Spleen (tissue), 7 donors: ENCODE results near the gene MGMT.

Source experiments
- POLR2AphosphoS5 ChIP-seq, 3 donors: sonication (generic); formaldehyde crosslinking; IDR thresholded peaks; one replicate each; pipeline ENCODE4 v1.5.1; 2017; ENCODE audit warnings: antibody characterized with exemption in 3 of 3
- TF ChIP-seq, protein P1 (sequence below), 11 experiments: fragments of 200-600 bp in 7 of 11; fragments of 450-650 bp in 4 of 11; sonication (generic) in 4 of 11; IDR thresholded peaks in 8 of 11; conservative IDR thresholded peaks in 3 of 11; 1 replicate in 7 of 11; 2 replicates in 4 of 11; pipeline versions ENCODE4 v1.4.0 to v1.8.0; 2016 to 2021; ENCODE audit warnings: antibody characterized with exemption in 11 of 11, inconsistent platforms in 4 of 11, mild to moderate bottlenecking in 1 of 11
- donor health status: DM: no; HTN: no; CAD: no; lungs with moderate emphysema.
- donor health status: DM: no; HTN: no; CAD: no.
- donor health status: DM: no; HTN: no; CAD: no.

DNA sequence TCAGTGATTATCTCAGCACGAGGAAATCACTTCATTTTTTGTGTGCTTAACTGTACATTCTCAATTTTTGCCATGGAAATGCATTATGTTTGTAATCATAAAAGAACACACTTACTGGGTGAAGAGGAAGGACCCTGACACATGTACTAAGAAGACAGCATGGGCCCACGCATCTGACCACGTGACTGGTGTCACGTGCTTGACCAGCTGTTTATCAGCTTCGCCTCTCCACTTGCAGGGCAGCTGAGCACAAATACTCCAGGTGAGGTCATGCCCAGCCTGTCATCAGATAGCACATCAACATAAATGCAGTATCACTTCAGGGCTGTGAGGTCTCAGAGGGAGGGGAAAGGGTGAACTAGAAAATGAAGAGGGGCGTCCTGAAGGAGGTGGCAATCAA lies 317.2 kb downstream of the MGMT start:
- TF ChIP-seq POLR2AphosphoS5 (IDR thresholded peaks at IDR 0.05) = no peak
- TF ChIP-seq, protein P1, sequence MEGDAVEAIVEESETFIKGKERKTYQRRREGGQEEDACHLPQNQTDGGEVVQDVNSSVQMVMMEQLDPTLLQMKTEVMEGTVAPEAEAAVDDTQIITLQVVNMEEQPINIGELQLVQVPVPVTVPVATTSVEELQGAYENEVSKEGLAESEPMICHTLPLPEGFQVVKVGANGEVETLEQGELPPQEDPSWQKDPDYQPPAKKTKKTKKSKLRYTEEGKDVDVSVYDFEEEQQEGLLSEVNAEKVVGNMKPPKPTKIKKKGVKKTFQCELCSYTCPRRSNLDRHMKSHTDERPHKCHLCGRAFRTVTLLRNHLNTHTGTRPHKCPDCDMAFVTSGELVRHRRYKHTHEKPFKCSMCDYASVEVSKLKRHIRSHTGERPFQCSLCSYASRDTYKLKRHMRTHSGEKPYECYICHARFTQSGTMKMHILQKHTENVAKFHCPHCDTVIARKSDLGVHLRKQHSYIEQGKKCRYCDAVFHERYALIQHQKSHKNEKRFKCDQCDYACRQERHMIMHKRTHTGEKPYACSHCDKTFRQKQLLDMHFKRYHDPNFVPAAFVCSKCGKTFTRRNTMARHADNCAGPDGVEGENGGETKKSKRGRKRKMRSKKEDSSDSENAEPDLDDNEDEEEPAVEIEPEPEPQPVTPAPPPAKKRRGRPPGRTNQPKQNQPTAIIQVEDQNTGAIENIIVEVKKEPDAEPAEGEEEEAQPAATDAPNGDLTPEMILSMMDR (IDR thresholded peaks at IDR 0.05 in 8 of 11, conservative IDR thresholded peaks at IDR 0.05 in 3 of 11) = no peak
